SW 1271 (cell line): ENCODE data around the gene BCDIN3D.
"Not testable (repeated sequence)": the region's sequence is repeated elsewhere in the genome, so short reads cannot be mapped to it uniquely, and the experiment has no call there.

Source experiments
- DNase-seq, 2 experiments: peaks; one replicate each; lab custom pipeline; 2025; lab: John Stamatoyannopoulos, UW

BCDIN3D gene

DNA sequence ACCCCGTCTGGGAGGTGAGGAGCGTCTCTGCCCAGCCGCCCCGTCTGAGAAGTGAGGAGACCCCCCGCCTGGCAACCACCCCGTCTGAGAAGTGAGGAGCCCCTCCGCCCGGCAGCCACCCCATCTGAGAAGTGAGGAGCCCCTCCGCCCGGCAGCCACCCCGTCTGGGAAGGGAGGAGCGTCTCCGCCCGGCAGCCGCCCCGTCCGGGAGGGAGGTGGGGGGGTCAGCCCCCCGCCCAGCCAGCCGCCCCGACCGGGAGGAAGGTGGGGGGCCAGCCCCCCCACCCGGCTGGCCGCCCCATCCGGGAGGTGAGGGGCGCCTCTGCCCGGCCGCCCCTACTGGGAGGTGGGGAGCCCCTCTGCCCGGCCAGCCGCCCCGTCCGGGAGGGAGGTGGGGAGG is 18.0 kb upstream of the BCDIN3D start:
- not testable (repeated sequence) for DNase-seq

DNA sequence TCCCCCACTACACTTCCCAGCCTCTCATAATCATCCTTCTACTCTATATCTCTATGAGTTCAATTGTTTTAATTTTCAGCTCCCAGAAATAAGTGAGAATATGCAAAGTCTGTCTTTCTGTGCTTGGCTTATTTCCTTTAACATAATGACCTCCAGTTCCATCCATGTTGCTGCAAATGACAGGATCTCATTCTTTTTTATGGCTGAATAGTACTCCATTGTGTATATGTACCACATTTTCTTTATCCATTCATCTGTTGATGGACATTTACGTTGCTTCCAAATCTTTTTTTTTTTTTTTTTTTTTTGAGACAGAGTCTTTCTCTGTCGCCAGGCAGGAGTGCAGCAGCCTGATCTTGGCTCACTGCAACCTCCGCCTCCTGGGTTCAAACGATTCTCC is 13.0 kb upstream of the BCDIN3D start:
- not testable (repeated sequence) for DNase-seq

DNA sequence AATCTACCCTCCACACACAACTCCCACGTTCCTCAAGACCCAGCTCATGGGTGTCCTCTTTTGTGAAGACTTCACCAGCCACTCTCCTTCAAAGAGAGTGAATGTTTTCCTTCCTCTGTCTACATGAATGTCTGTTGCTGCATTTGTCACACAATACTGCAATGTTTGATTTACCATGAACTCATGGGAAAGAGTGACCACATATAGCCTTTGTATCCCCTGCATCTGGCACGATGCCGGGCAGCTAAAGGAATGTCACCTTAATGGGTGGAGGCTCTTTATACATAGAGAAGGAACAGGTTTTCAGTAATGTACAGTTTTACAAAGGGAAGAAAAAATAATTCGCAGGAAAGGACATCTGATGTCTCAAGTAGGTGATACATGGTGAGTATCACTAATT is 12.1 kb upstream of the BCDIN3D start:
- DNase-seq: no peak

DNA sequence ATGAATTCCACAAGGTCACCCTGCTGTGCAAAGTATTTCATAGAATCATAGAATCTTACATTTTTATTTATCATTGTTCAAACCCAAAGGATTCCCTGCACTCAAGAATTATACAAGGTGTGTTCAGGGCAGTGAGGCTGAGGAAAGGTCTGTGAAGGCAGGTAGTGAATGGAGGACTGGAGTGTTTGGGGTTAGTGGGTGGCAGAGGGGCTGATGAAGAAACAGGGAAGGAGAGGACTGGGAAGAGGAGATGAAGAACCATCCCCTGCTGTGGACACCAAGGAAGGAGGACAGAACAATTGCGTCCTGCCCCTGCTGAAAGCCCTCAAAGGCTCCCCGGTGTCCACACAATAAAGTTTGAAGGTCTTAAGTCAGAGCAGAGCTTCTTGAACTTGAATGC is 10.8 kb upstream of the BCDIN3D start:
- DNase-seq: no peak

DNA sequence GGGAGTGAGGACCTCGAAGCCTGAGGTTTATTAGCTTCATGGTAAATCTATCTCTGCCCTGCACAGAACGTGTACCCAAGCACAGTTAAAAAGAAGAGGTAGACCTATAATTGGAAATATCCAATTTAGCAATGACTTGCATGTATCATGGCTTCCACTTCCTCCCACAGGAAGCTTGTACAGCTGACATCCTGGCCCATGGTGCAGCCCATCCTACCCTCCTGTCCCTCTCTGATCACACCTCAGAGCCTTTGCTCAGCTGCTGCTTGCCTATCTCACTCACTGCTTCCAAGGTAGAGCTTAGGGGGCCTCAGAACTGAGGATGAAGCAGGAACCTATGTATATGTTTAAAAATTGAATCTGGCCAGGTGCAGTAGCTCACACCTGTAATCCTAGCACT is 4.3 kb upstream of the BCDIN3D start:
- no peak for DNase-seq

DNA sequence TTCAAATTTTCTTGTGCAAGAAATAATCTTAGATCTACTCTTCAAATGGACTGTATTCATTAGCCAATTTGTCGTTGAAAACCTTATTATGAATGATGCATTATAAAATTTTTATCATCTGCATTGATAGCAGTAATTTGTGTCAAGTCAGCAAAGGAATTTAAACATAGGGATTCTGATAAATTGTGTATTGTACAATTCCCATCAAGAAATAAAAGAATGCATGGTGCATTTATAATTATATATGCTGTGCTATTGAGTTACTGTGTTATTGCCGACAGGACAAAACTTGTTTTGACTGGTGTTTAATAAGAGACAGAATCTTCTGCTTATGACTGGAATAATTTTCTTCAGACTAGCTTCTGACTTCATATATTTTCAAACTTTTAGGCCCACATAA is 3.1 kb upstream of the BCDIN3D start:
- DNase-seq: no peak

DNA sequence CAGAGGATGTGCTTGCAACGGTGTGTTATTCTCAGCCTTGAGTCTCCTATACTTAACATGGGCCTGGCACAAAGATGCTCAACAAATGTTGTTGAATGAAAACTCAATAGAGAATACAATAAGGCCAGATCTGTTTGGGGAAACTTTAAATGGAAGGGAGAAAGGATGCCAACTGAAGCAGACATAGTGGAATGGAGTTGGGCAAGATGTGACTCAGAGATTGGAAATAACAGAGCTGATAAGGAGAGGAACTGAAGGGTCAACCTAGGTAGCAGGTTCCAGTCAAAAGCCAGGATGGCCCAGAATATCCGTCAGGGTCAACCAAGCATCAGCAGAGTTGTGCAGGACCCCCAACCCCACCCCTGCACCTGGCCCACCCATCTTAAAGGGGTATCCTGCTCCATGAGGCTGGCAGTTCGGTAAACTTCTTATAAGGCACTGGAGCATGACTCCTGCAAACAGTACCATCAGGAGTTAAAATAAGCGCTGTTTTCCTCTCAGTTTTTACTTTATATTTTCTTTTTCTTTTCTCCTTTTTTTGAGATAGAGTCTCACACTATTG is 1.1 kb upstream of the BCDIN3D start:
- no peak for DNase-seq

DNA sequence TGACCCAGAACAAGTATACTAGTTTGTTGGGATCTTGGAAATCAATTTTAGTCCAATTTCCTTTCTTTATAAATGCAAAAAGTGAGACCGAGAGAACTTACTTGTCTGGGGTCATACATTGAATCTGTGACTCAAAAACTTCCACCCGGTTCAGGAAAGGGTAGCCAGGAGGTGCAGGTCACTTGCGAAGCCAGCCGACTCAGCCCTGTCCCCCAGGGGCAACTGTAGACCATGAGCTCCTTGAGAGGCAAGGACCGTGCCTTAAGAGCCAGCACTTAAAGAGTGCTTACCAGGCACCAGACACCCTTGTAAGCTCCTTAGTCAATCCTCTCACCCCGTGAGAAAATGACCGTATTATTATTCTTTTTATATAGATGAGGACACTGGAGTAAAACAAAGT is 505 bp upstream of the BCDIN3D start:
- no peak for DNase-seq

DNA sequence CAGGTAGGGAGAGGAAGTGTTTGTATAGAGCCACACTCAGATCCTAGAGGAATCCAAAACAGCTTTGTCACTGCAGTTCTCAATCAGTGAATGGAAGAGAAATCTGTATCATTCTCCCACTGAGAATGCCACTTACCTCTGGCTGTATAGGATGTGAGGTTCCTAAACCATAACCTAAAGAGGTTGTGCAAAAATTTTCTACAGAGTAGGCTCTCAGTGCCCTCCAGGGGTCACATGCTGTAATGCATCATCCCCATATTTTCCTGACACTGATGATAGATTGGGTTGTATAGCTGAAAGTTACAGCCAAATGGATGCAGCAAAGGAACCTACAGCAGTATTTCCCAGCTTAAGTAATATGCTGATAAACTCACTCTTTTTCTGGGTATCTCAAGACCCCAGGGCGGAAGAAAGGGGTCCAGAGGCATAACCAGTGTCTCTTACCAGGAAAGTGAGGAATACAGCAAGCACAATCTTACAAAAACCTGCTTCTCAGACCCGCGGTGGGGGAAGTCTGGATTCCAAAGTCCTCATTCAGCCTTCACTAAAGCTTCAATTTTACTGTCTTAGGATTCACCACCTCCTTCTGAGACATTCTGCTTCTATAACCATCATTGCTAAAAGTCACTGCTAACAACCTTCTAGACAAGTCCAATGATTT is 3.8 kb downstream of the BCDIN3D start:
- peak in 1 of 2 experiments; percentile 43 for DNase-seq

DNA sequence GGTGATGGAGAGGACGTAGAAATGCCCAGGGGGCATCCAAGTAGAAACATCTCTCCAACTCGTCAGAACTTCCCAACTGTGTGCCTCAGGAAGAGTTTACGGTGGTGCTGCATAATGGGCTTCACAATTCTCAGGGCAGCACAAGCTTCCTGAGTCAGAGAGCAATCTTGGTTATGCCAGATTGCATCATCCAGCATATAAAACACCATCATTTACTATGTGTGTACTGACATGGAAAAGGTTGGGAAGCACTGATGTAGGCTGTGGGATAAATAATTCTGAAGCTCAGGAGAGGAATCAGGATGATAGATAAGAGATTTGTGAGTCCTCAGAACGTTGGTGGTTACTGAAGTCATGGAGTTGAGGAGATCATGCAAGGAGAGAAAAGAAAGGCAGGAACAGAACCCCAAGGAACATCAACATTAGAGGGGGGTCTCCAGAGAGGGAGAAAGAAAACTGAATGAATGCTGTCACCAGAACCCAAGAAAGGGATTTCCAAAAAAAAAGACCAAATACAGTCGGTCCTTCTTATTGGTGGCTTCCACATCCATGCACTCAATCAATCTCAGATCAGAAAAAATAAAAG is 10.0 kb downstream of the BCDIN3D start:
- DNase-seq: no peak

DNA sequence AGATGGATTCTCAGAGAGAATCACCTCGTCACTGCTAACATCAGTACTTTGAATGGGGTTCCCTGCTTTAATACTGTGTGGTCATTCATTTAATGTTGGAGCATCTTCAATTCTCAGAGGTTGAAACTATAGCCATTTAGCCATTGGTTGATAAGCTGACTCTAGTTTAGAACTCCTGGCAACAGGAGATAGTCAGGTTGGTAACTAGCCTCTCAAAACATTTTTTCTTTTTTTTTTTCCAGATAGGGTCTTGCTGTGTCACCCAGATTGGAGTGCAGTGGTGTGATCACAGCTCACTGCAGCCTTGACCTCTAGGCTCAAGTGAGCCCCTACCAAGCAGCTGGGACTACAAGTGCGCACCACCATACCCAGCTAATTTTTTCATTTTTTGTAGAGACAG is 11.2 kb downstream of the BCDIN3D start:
- no peak for DNase-seq

DNA sequence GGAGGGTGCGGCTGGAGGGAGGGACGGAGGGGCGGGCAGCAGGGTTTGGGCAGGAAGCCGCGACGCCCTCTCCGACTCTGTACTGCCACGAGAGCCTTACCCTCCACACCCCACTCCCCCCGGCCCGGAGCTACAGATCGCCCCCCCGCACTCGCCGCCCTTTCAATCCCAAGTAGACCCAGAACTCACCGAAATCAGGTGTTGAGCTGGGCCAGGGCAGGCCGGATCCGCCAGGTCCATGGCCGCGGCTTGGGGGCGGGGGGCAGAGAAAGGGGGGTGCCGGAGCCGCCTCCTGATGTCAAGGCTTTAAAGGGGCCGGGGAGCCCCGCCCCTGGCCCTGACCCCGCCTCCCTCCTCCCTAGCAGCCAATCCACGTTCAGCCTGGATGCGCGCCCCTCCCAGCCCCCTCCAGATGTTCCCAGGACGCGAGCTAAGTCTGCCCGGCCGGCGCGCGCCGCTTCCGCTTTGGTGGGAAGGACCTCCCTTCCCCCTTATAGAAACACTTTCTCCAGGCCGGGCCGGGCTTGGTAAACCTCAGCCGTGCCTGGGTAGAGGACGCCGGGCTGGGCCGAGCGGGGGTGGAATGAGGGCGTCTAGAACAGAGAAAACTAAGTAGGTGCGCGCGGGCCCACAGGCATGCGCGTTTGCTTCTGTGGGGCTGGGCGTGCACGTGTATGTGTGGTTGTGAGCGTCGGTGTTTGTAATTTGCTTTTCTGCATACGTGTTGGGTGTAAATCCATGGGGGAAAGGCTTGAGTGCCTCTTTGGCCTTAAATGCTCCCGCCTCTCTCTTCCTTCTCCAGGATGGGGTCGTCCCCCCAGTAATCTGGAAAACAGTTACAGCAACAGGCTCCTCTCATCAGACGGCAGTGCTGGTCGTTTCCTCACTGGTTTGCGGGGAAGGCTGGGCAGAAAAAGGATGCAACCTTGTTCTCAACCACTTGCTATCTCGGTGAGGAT is 14.5 kb downstream of the BCDIN3D start, which contains the start of gene NCKAP5L:
Gene NCKAP5L (minus strand): TSS at position 281 of the 959 bp plus-strand sequence. CDS start 24,369 bp downstream, outside the sequence.
- DNase-seq: peak; percentile 83 to 92

DNA sequence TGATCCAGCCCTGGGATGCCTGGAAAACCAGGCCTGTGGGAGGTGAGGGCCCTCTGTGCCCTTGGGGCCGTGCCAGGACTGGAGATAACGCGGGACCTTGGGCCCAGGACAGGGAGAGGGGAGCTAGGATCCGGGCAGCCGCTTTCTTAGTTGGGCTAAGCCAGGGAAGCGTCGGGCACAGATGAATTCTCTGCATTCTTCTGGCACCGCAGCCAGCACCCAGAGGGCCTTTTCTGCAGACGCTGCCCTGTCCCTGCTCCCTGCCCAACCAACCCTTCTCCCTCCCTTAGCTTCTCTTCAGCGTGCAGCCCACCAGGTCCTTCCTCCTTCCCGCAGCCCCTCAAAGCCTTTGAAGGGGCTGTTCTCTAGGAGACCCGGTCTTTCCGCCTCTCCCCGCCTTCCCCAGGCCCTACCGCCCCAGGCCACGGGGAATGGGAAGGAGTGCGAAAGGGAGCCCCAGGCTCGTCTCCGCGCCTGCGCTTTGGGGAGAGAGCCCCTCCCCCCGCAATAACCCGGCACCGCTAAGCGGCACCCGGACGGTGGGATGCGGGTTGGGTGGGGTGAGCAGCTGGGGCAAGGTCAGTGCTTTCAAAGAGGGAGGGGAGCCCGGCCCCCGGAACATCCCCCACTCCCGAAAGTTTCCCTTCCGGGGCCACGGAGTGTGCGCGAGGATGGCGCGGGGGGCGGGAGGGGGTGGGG is 15.4 kb downstream of the BCDIN3D start:
- peak in 1 of 2 experiments; percentile 29 for DNase-seq

DNA sequence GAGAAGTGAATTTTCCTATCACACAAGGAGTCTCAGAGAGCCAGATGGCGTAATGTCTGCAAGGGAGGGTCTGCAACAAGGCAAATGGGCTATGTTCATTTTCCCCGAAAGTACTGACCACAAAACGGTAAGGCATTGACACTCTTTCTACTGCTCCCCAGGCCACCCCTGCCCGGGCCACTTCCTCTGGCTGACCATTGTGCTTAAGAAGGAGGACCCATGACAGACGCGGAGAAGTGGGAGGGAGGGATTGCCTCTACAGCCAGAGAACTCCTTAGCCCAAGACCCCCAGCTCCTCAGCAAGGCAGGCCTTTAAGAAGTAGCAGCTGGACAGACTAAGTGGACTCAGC is 15.9 kb downstream of the BCDIN3D start:
- no peak for DNase-seq

DNA sequence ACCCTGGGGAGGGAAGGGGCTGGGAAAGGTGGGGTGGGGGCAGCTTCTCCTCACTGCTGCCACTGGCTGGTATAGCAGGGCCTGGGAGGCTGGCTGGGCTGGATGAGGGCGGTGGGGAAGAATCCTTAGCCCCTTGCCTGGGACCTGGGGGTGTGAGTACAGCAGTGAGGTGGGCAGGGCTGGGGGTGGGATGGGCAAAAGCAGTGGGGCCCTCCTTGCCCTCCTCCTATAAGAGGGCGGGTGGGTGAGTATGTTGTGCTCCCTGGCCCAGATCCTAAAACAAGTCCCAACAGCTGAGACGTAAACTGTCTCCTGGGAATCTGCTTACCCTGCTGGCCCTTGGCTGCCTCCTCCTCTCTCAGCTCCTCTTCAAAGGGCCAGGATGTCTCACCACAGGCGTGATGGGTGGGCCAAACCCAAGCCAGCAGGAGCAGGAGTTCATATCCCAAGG is 16.9 kb downstream of the BCDIN3D start:
- no peak for DNase-seq

DNA sequence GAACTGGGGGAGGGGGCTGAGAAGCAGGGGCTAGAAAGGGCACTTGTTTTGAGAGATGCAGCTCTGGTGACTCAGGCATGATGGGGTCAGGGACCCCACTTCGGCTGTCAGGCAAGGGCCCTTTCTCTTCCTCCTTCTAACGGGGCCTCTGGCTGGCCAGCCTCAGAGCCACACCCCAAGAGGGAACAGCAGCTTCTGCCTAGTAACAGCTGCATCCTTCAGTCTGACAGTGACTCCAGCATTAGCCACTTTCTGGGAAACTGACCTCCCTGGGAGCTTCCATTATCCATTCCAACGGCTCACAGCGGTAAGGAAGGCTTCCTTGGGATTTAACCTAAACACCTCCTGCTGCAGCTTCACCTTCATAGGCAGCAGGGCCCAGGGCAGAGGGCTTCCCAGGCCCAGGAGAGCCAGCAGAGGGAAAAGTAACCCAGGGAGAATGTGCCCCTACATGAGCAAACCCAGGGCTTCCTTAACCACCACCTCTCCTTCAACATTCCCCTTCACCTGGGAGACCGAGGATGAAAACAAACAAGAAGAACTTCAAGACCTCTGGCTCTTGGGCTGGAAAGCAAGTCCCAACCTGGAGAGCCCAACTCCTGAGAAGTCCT is 17.4 kb downstream of the BCDIN3D start:
- no peak for DNase-seq

DNA sequence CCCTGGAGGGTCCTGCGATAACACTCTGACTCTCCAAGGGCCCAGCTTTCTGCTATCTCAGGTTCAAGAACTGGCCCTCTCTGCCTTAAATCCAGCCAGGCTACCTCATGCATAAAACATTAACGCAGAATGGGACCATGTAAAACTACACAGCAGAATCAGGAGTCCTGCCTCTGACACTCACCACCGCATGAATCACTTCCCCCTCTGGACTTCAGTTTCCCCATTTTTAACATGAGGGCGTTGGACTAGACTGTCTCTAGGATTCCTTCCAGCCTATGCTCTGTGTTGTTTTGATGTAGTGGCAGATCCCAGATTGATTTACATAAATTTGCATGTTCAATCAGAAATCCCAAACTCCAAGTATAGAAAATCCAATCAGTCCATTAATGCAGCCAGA is 18.0 kb downstream of the BCDIN3D start:
- DNase-seq: no peak

DNA sequence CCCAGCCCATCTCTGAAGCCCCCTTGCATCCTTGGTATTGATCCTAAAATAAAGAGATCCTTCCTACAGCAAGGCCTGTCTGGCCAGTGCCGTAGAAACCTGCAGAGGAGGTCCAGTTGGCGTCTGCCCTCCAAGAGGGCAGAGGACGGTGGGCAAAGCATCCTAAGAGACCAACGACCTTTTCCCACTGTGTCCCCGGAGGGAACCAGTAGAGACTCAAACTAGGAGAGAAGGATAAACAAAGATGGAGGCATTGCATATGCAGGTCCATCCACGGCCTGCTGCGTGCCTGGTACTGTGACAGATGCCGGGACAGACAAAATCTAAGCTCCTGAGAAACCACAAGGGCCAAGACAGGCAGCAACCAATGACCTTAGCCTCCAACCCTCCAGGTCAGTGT is 18.5 kb downstream of the BCDIN3D start:
- no peak for DNase-seq

DNA sequence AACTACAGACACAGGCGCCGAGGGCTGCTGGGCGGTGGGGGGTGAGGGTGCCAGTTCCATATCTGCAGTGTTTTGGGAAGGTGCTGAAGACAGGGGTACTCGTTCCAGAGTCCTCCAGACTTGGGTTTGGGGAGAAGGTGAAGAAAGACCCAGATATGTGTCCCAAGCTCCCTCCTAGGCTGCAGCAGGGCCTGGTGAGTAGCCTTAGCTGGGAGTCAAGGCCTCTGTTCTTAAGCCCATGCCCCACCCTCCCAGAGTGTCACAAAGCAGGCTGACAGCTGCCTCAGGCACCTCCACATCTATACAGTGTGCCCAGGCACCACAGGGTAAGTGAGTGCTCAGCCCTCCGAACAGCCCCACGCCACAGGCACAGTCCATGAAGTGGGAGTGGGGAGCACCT is 19.0 kb downstream of the BCDIN3D start:
- no peak for DNase-seq

DNA sequence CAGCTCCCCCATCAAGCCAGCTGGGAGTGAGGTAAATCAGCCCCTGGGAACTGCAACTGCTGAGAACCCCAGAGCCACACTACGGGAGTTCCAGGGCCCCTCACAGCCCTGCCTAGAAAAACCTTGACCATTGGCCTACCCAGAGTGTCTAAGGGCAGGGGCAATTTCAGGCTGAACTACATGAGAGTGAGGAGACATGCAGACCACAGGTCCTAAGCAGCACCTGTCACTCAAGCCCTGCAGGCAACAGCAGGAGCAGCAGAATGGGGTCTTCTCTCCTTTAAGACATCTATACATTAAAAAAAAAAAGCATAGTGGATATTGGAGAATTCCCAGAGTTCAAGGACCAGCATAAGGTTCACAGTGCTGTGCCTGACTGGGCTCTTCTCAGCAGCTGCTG is 19.6 kb downstream of the BCDIN3D start:
- no peak for DNase-seq
